Uterus (tissue), 4 donors: ENCODE results near the gene LRRC8C. TPM values are rescaled to one million over a fixed set of nuclear protein-coding genes. Genes with fewer than 3 reads are reported as not detected.

Source experiments
- DNase-seq, 2 donors: peaks; one replicate each; pipeline ENCODE4 v3.0.0-alpha.2; 2019 to 2020
- H3K27ac ChIP-seq, 2 donors: fragments of 200-600 bp; sonication (generic); 1 replicate in 1 of 2; 2 replicates in 1 of 2; pipeline ENCODE4 v1.5.1; 2016 to 2018
- H3K27me3 ChIP-seq, 2 donors: fragments of 200-600 bp; sonication (generic); one replicate each; pipeline ENCODE4 v1.5.1; 2018 to 2019; ENCODE audit warnings: control low read depth in 1 of 2
- H3K36me3 ChIP-seq, 2 donors: fragments of 200-600 bp; sonication (generic); one replicate each; pipeline ENCODE4 v1.5.1; 2019; ENCODE audit warnings: control low read depth in 1 of 2
- H3K4me1 ChIP-seq, 2 donors: fragments of 200-600 bp; sonication (generic); one replicate each; pipeline ENCODE4 v1.5.1; 2018 to 2019; ENCODE audit warnings: control low read depth in 1 of 2
- H3K4me3 ChIP-seq, 2 donors: fragments of 200-600 bp; sonication (generic); 1 replicate in 1 of 2; 2 replicates in 1 of 2; pipeline ENCODE4 v1.5.1; 2018 to 2019; ENCODE audit warnings: mild to moderate bottlenecking in 1 of 2
- H3K9me3 ChIP-seq, 2 donors: fragments of 200-600 bp; sonication (generic); one replicate each; pipeline ENCODE4 v1.5.1; 2019; ENCODE audit warnings: control low read depth in 1 of 2
- POLR2A ChIP-seq, 2 donors: fragments of 450-650 bp; IDR thresholded peaks; one replicate each; pipeline ENCODE4 v1.6.1; 2016; ENCODE audit warnings: antibody characterized with exemption in 2 of 2, mild to moderate bottlenecking in 1 of 2, moderate library complexity in 1 of 2
- intact Hi-C: fragments of 100-400 bp; cut with DNase I; formaldehyde crosslinking; loops from one replicate; pipeline ENCODE4 v1.15.1; 2023; ENCODE audit warnings: low total_unique reads
- total RNA-seq, 4 donors: library from RNA; depleted of rRNA in 3 of 4; stranded (reverse); fragments of >200 nt in 3 of 4; gene quantifications; one replicate each; pipeline versions ENCODE4 v1.1.0 to v1.2.4, GENCODE V29; 2014 to 2023
- TF ChIP-seq, protein P1 (sequence below), 4 experiments: fragments of 200-600 bp in 2 of 4; fragments of 450-650 bp in 2 of 4; sonication (generic) in 2 of 4; IDR thresholded peaks; one replicate each; pipeline ENCODE4 v1.5.1; 2016 to 2019; ENCODE audit warnings: antibody characterized with exemption in 4 of 4, mild to moderate bottlenecking in 2 of 4, moderate library complexity in 1 of 4
- donor health status: DM: yes; HTN: yes; CAD: no.

Gene LRRC8C
- total RNA-seq, 4 donors from 2014 or later, result 10.9 to 23.8 (median 19.8) TPM

DNA sequence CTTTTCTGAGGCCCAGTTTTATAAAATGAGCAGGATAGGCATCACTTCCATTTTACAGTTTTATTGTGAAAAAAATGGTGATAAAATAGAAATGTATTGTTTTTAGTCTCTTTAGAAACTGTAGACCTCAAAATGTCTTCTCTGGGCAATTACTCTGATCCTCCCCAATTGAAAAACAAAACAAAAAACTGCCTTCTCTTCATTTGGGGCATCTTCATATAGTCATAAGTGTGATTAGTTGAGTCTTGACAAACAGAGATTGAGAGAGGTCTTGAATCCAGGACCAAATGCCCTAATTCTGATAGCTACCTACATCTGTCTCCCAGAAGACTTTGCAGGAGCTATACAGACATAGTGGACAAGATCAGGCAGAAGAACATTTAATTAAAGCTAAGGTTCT lies 62.9 kb downstream of the LRRC8C start:
- Histone ChIP-seq H3K27ac (peak overlapping the region in 1 of 2 donors; percentile 69), H3K36me3 (no peaks in the 10 kb centered on the region), H3K27me3 (no peaks in the 10 kb centered on the region), H3K4me3 (no peak overlapping the region), H3K4me1 (peaks cover 10 to 12% of the 10 kb centered on the region in 2 donors), H3K9me3 (no peaks in the 10 kb centered on the region)
- TF ChIP-seq, protein P1, sequence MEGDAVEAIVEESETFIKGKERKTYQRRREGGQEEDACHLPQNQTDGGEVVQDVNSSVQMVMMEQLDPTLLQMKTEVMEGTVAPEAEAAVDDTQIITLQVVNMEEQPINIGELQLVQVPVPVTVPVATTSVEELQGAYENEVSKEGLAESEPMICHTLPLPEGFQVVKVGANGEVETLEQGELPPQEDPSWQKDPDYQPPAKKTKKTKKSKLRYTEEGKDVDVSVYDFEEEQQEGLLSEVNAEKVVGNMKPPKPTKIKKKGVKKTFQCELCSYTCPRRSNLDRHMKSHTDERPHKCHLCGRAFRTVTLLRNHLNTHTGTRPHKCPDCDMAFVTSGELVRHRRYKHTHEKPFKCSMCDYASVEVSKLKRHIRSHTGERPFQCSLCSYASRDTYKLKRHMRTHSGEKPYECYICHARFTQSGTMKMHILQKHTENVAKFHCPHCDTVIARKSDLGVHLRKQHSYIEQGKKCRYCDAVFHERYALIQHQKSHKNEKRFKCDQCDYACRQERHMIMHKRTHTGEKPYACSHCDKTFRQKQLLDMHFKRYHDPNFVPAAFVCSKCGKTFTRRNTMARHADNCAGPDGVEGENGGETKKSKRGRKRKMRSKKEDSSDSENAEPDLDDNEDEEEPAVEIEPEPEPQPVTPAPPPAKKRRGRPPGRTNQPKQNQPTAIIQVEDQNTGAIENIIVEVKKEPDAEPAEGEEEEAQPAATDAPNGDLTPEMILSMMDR (IDR thresholded peaks at IDR 0.05), result no peak
- no peak for TF ChIP-seq POLR2A (IDR thresholded peaks at IDR 0.05)
- no peak for DNase-seq
- intact Hi-C loops, result no loop called here

DNA sequence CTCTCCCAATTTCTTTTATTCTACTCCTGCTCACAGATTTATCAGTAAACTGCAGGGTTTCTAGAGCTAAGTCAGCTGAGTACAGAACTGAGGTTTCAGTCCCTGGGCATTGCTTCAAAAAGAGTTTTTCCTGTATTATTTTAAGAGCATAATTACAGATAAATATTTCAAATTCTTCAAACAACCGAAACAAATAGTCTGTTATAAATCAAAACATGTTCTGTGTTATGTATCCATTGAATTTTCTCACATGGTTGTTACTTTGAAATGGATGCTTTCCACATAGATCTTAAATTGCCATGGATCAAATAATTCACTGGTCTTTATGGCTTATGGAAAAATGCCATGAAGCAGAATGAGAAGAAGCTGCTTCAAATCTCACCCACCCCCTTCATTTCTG lies 64.5 kb downstream of the LRRC8C start:
- DNase-seq, result no peak
- H3K4me3 ChIP-seq, result no peak overlapping the region
- no peaks in the 10 kb centered on the region for H3K27me3 ChIP-seq
- H3K36me3 ChIP-seq, result no peaks in the 10 kb centered on the region
- TF ChIP-seq POLR2A (IDR thresholded peaks at IDR 0.05), result no peak
- TF ChIP-seq, protein P1 (IDR thresholded peaks at IDR 0.05), result no peak
- H3K9me3 ChIP-seq, result no peaks in the 10 kb centered on the region
- H3K4me1 ChIP-seq, result peaks cover 10 to 12% of the 10 kb centered on the region in 2 donors
- peak overlapping the region in 1 of 2 donors; percentile 69 for H3K27ac ChIP-seq
- intact Hi-C loops, result no loop called here

DNA sequence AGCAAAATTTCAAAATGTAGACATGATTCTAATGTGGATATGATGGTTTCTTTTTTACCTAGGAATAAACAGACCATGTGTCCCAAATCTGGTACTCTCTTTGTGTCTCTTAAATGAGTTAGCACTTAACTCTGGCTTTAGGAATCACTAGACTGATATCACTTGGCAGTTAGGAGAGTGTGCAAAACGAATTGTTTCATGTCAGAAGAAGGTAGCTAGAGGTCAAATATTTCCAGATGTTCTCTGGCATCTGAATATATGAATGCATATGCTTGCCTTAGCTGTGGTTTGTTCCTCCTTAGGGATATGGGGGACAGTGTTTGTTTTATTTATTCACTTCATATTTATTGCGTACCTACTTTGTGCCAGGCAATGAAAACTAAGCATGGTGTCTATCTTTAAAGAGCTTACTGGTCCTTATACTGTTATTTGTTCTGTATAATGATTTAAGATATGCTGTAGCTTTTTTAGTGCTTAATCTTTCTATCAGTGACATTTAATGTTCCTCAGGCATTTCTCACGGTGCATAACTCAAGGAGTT lies 65.2 kb downstream of the LRRC8C start:
- no peaks in the 10 kb centered on the region for H3K27me3 ChIP-seq
- intact Hi-C loops, result no loop called here
- H3K4me3 ChIP-seq, result no peak overlapping the region
- H3K27ac ChIP-seq, result peak overlapping the region in 1 of 2 donors; percentile 69
- TF ChIP-seq POLR2A (IDR thresholded peaks at IDR 0.05), result no peak
- no peaks in the 10 kb centered on the region for H3K9me3 ChIP-seq
- H3K36me3 ChIP-seq, result no peaks in the 10 kb centered on the region
- DNase-seq, result no peak
- H3K4me1 ChIP-seq, result peaks cover 10 to 11% of the 10 kb centered on the region in 2 donors

DNA sequence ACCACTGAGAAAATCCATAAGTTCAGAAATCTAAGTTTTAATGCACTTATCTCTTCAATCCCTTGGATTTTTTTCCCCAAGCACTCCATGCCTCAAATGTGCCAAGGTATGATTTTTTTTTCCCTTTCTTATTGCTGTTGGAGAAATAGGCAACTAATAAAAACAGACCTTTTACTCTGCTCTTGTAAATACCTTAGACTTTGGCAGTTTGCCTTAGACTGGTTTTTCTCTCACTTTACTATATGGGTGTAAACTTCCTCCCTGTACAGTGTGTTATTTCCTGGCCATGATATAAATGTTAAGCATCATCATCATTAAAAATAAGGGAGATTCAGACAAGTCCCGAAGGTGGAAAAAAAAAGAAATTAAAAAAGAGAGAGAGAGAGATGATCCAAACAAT lies 65.7 kb downstream of the LRRC8C start:
- Histone ChIP-seq H3K4me1 (peaks cover 8 to 10% of the 10 kb centered on the region in 2 donors), H3K27ac (peak overlapping the region in 1 of 2 donors; percentile 69), H3K4me3 (no peak overlapping the region), H3K9me3 (no peaks in the 10 kb centered on the region), H3K27me3 (no peaks in the 10 kb centered on the region), H3K36me3 (no peaks in the 10 kb centered on the region)
- DNase-seq, result no peak
- no peak for TF ChIP-seq POLR2A (IDR thresholded peaks at IDR 0.05)
- TF ChIP-seq, protein P1 (IDR thresholded peaks at IDR 0.05), result no peak
- intact Hi-C loops, result no loop called here

DNA sequence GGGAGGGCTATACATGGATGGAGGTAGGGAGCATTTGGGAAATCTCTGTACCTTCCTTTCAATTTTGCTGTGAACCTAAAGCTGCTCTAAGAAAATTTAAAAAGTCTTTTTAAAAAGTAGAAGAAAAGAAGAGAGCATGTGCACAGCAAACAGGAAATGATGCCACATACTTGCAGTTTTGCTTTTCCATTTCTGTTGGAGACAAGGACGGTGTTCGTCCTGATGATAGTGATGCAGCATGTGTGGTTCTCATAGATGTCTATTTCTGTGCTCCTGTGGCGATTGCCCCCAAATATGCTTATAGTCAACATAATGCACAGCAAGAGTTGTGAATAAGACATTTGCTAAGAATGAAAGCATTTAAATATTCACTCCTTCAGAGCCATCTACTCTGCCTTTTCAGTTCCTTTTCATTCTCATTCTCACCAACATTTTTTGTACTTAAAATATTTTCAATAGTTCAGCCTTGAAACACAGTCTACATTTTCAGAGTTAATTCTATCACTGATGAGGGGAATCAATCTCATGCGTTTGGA lies 66.6 kb downstream of the LRRC8C start:
- no peak for TF ChIP-seq POLR2A (IDR thresholded peaks at IDR 0.05)
- TF ChIP-seq, protein P1 (IDR thresholded peaks at IDR 0.05), result no peak
- intact Hi-C loops, result no loop called here
- Histone ChIP-seq H3K27ac (peak overlapping the region in 1 of 2 donors; percentile 69), H3K4me3 (no peak overlapping the region), H3K4me1 (peaks cover 8 to 10% of the 10 kb centered on the region in 2 donors), H3K9me3 (no peaks in the 10 kb centered on the region), H3K27me3 (no peaks in the 10 kb centered on the region), H3K36me3 (no peaks in the 10 kb centered on the region)
- no peak for DNase-seq
